AG09319 (cell line): Measurements from ENCODE around the gene CDC42BPA.
"Not testable (repeated sequence)": the region's sequence is repeated elsewhere in the genome, so short reads cannot be mapped to it uniquely, and the experiment has no call there.

Experiments used
- DNase-seq: peaks from one replicate; pipeline ENCODE4 v3.0.0-alpha.2; 2010; ENCODE audit warnings: low read depth; ENCODE audit errors: extremely low read depth
- CTCF ChIP-seq: IDR thresholded peaks from 2 replicates; pipeline ENCODE4 v1.5.1; 2011; ENCODE audit warnings: low read depth, mild to moderate bottlenecking, inconsistent platforms, low read length, moderate library complexity

The CDC42BPA gene

DNA sequence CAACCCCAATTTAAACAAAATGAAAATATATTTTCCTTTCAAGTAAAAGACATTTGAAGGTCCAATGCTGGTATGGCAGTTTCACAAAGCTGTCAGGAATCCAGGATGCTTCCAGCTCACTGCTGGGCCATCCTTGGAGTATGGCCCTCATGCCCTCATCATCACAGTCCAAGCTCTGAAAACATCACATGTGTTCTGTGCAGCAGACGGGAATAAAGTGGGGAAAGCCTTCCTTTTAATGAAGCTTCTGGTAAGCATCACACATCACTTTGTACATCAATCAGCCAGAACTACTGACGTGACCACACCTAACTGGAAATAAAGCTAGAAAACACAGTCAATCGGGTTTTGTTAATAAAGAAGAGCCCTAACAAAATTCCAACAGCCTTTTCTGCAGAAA is 22.7 kb downstream of the CDC42BPA start:
- TF ChIP-seq CTCF = no peak
- no peak for DNase-seq

- no peak for DNase-seq
- no peak for TF ChIP-seq CTCF
These were observed 32.5 kb downstream of the CDC42BPA start for GRCh38 chr1:227285745-227286144.

DNA sequence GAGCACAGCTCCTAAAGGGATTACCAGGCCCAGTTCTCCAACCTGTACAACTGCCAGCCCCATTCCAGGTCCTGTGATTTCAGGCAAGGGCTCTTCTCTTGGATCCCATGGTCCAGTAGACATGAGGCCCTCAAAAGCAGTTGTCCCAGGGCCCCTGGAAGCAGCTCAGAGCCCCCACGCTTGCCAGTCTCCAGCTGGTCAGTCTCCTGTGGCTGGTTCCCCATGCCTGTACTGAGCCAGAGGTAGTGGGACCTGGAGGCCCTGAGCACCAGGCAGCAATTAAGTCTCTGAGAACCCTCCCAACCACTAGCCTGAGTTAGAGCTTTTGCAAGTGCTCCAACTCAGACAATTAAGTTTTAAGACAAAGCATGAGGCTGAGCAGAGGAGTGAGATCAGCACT is 36.9 kb downstream of the CDC42BPA start:
- no peak for TF ChIP-seq CTCF
- no peak for DNase-seq

DNA sequence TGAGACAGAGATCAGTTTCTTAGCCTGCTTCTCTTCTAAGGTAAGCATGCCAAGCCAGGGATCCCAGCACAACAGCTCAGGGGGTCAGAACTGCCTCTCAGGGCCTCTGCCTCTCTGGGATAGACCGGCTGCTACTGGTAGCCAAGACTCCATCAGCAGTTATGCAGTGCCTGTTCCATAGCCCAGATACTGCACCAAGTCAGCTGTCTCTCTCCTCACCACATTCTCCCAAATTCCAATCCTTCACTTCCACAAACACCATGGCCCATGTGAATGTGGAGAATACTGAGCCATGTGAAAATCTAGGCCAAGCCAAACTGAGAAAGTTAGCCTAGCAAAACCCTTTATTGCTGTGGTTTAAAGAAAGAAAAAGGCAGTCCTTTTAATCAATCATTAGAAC is 37.5 kb downstream of the CDC42BPA start:
- TF ChIP-seq CTCF = no peak
- DNase-seq = no peak

DNA sequence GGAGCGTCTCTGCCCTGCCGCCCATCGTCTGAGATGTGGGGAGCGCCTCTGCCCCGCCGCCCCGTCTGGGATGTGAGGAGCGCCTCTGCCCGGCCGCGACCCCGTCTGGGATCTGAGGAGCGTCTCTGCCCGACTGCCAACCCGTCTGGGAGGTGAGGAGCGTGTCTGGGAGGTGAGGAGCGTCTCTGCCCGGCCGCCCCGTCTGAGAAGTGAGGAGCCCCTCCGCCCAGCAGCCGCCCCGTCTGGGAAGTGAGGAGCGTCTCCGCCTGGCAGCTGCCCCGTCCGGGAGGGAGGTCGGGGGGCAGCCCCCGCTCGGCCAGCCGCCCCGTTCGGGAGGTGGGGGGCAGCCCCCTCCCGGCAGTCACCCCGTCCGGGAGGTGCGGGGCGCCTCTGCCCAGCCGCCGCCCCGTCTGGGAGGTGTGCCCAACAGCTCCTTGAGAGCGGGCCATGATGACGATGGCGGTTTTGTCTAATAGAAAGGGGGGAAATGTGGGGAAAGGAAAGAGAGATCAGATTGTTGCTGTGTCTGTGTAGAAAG is 42.1 kb downstream of the CDC42BPA start:
- not testable (repeated sequence) for DNase-seq

DNA sequence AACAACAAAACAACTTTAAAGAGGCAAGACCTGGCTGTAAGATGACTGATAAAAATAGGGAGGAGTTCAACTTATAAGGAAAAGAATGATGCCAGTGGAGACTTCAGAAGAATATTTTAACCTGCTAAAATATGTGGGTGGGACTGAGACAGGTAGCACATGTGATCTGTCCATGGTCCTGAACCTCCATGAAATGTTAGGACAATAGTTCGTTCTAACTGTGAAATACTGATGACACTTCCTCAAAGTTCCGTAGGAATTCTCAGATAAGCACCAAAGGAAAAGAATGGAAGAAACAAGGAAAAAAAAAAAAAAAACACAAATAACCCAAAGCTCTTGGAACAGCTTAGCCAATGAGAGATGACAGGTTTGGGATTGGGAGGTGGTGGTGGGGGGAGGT is 44.7 kb downstream of the CDC42BPA start:
- TF ChIP-seq CTCF = no peak
- no peak for DNase-seq

DNA sequence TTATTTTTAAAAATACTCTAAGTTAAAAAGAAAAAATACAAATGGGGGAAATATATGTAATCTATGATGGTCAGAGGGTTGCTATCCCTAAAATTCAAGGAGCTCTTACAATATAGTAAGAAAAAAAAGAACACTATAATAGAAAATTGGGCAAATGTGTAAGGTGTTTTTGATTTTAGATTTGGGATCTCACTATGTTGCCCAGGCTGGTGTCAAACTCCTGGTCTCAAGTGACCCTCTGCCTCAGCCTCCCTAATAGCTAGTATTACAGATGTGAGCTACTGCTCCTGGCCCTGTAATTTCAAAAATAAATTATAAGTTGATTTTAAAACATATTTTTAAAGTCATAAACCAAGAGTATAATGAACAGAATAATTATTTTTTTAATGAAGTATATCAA is 45.9 kb downstream of the CDC42BPA start:
- DNase-seq = no peak
- TF ChIP-seq CTCF = no peak

GRCh38 chr1:227270554-227270953 is 47.7 kb downstream of the CDC42BPA start:
- TF ChIP-seq CTCF = no peak
- DNase-seq = no peak
